Measurements from ENCODE around the gene TMEFF2. TPM values are rescaled to one million over a fixed set of nuclear protein-coding genes. Genes with fewer than 3 reads are reported as not detected.

Gene TMEFF2
- total RNA-seq, 2 experiments from 2014 or later, result not detected

- intact Hi-C loops (cut with micrococcal nuclease; ENCODE audit: unreplicated experiment), result no loop called here
- Histone ChIP-seq H3K9me3 (ENCODE audit: low read length) (no peaks in the 10 kb centered on the region), H2AFZ (ENCODE audit: low read length) (no peak overlapping the region), H3K9me2 (ENCODE audit: insufficient read depth, low read length) (no peaks in the 10 kb centered on the region), H3K27ac (ENCODE audit: low read depth, low read length, poor library complexity, severe bottlenecking) (no peak overlapping the region), H3K4me3 (ENCODE audit: low read depth, low read length, poor library complexity, severe bottlenecking) (no peak overlapping the region), H3K36me3 (ENCODE audit: insufficient read depth, low read length) (no peaks in the 10 kb centered on the region), H3K4me1 (ENCODE audit: insufficient read depth, low read length, poor library complexity, severe bottlenecking) (no peaks in the 10 kb centered on the region), H3K79me2 (ENCODE audit: insufficient read depth, low read depth, low read length) (no peaks in the 10 kb centered on the region), H4K20me1 (ENCODE audit: insufficient read depth, low read length) (no peaks in the 10 kb centered on the region), H3K4me2 (ENCODE audit: low read length) (no peak overlapping the region)
- ChIA-PET POLR2A (no interaction called here), CTCF (ENCODE audit: unreplicated experiment) (no interaction called here)
- no TSS peak for BruUV-seq (replicated peaks)
- no peak for TF ChIP-seq EZH2phosphoT487 (IDR thresholded peaks at IDR 0.05; ENCODE audit: borderline replicate concordance, low read depth, low read length)
- TF ChIP-seq CTCF (conservative IDR thresholded peaks at IDR 0.05; ENCODE audit: low read length), result no peak
- DNase-seq (ENCODE audit: low spot score), result no peak
These were observed 199.4 kb downstream of the TMEFF2 start for GRCh38 chr2:191995285-191995684.

- BruUV-seq (replicated peaks), result no TSS peak
- no peak overlapping the region for H3K4me3 ChIP-seq (ENCODE audit: low read depth, low read length, poor library complexity, severe bottlenecking)
- H3K36me3 ChIP-seq (ENCODE audit: insufficient read depth, low read length), result no peaks in the 10 kb centered on the region
- H2AFZ ChIP-seq (ENCODE audit: low read length), result no peak overlapping the region
- intact Hi-C loops (cut with micrococcal nuclease; ENCODE audit: unreplicated experiment), result no loop called here
- H4K20me1 ChIP-seq (ENCODE audit: insufficient read depth, low read length), result no peaks in the 10 kb centered on the region
- no peak overlapping the region for H3K27ac ChIP-seq (ENCODE audit: low read depth, low read length, poor library complexity, severe bottlenecking)
- H3K9me3 ChIP-seq (ENCODE audit: low read length), result no peaks in the 10 kb centered on the region
- ChIA-PET POLR2A (interaction anchor here (0.6 kb wide), 1 partner anchor 63 kb away, joined by 4 read pairs; no protein-coding TSS in a partner anchor), CTCF (ENCODE audit: unreplicated experiment) (no interaction called here)
- H3K79me2 ChIP-seq (ENCODE audit: insufficient read depth, low read depth, low read length), result no peaks in the 10 kb centered on the region
- no peak overlapping the region for H3K4me2 ChIP-seq (ENCODE audit: low read length)
- DNase-seq (ENCODE audit: low spot score), result no peak
- H3K9me2 ChIP-seq (ENCODE audit: insufficient read depth, low read length), result no peaks in the 10 kb centered on the region
- TF ChIP-seq EZH2phosphoT487 (IDR thresholded peaks at IDR 0.05; ENCODE audit: borderline replicate concordance, low read depth, low read length) (no peak), CTCF (conservative IDR thresholded peaks at IDR 0.05; ENCODE audit: low read length) (no peak)
- no peaks in the 10 kb centered on the region for H3K4me1 ChIP-seq (ENCODE audit: insufficient read depth, low read length, poor library complexity, severe bottlenecking)
These were observed 200.0 kb downstream of the TMEFF2 start for GRCh38 chr2:191994749-191995148.

GRCh38 chr2:191991442-191991841 lies 203.3 kb downstream of the TMEFF2 start:
- H3K4me3 ChIP-seq (ENCODE audit: low read depth, low read length, poor library complexity, severe bottlenecking), result no peak overlapping the region
- H3K4me1 ChIP-seq (ENCODE audit: insufficient read depth, low read length, poor library complexity, severe bottlenecking), result no peaks in the 10 kb centered on the region
- H3K9me2 ChIP-seq (ENCODE audit: insufficient read depth, low read length), result no peaks in the 10 kb centered on the region
- no peaks in the 10 kb centered on the region for H3K9me3 ChIP-seq (ENCODE audit: low read length)
- no peak for TF ChIP-seq EZH2phosphoT487 (IDR thresholded peaks at IDR 0.05; ENCODE audit: borderline replicate concordance, low read depth, low read length)
- TF ChIP-seq CTCF (conservative IDR thresholded peaks at IDR 0.05; ENCODE audit: low read length), result no peak
- ChIA-PET CTCF (ENCODE audit: unreplicated experiment) (no interaction called here), POLR2A (interaction anchor here (0.8 kb wide), 1 partner anchor 9 kb away, joined by 5 read pairs; no protein-coding TSS in a partner anchor)
- intact Hi-C loops (cut with micrococcal nuclease; ENCODE audit: unreplicated experiment), result no loop called here
- no peaks in the 10 kb centered on the region for H4K20me1 ChIP-seq (ENCODE audit: insufficient read depth, low read length)
- H3K36me3 ChIP-seq (ENCODE audit: insufficient read depth, low read length), result no peaks in the 10 kb centered on the region
- DNase-seq (ENCODE audit: low spot score), result no peak
- H3K4me2 ChIP-seq (ENCODE audit: low read length), result no peak overlapping the region
- H3K27ac ChIP-seq (ENCODE audit: low read depth, low read length, poor library complexity, severe bottlenecking), result no peak overlapping the region
- no peaks in the 10 kb centered on the region for H3K79me2 ChIP-seq (ENCODE audit: insufficient read depth, low read depth, low read length)
- no peak overlapping the region for H2AFZ ChIP-seq (ENCODE audit: low read length)
- no TSS peak for BruUV-seq (replicated peaks)
